ENCODE data around the gene AGTPBP1. TPM values are rescaled to one million over a fixed set of nuclear protein-coding genes. Genes with fewer than 3 reads are reported as not detected.

AGTPBP1 gene
- total and polyA plus RNA-seq, 9 of the 15 experiments (the other 6 are each of a cell fraction or from before 2014, with no cell fraction given): 1.4 to 7.9 (median 4.6) TPM

- no peak for TF ChIP-seq ATF6 (CRISPR knock-in tag; IDR thresholded peaks at IDR 0.05)
- TF ChIP-seq SPI1 (IDR thresholded peaks at IDR 0.05; ENCODE audit: borderline replicate concordance, low read depth, low read length): no peak
- TF ChIP-seq GTF2B (IDR thresholded peaks at IDR 0.05; ENCODE audit: extremely low read depth, insufficient read length): no peak
- TF ChIP-seq JUND (IDR thresholded peaks at IDR 0.05; ENCODE audit: borderline replicate concordance, low read depth, low read length): 0 out of 2 replicates have a peak, but pooled peaks have one; percentile 3
- no peak for TF ChIP-seq JUND (tag; IDR thresholded peaks at IDR 0.05; ENCODE audit: borderline replicate concordance, low read depth, low read length)
- no peak for TF ChIP-seq MAFG (tag; conservative IDR thresholded peaks at IDR 0.05)
- no peak for TF ChIP-seq RBM34 (IDR thresholded peaks at IDR 0.05; ENCODE audit: borderline replicate concordance, insufficient read depth, low read length)
- no peak for TF ChIP-seq CEBPG (CRISPR knock-in tag; IDR thresholded peaks at IDR 0.05)
- TF ChIP-seq CEBPG (tag; conservative IDR thresholded peaks at IDR 0.05 in 1 of 2, IDR thresholded peaks at IDR 0.05 in 1 of 2): no peak
- no peak for TF ChIP-seq ZNF785 (CRISPR knock-in tag; IDR thresholded peaks at IDR 0.05)
- TF ChIP-seq ZNF224 (CRISPR knock-in tag; IDR thresholded peaks at IDR 0.05): no peak
- peak; percentile 48; the same call in 1 of the 2 replicates for TF ChIP-seq L3MBTL2 (IDR thresholded peaks at IDR 0.05)
- TF ChIP-seq ZNF277 (CRISPR knock-in tag; IDR thresholded peaks at IDR 0.05; ENCODE audit: borderline replicate concordance): no peak
- no peak for TF ChIP-seq ZNF407 (IDR thresholded peaks at IDR 0.05; ENCODE audit: low read depth)
- no peak for TF ChIP-seq PTBP1 (IDR thresholded peaks at IDR 0.05; ENCODE audit: low read depth, low read length)
- TF ChIP-seq GATA2 (CRISPR knock-in tag; IDR thresholded peaks at IDR 0.05): no peak
Observed at GRCh38 chr9:85741875-85742596, at the start of gene AGTPBP1 (continued).

Data from K562 (cell line).